LoVo (cell line): ENCODE results near the gene RALGPS1.

Experiments used
- DNase-seq: peaks from one replicate; pipeline ENCODE4 v3.0.0-alpha.2; 2016; ENCODE audit warnings: low spot score

RALGPS1 gene

GRCh38 chr9:126914458-126915280, at the start of gene RALGPS1:
Gene RALGPS1, plus strand, starts transcription at chr9:126914782. Its CDS starts 47,508 bp downstream, at chr9:126962290.
- peak; percentile 96 for DNase-seq

GRCh38 chr9:126869368-126869767, 45.2 kb upstream of the RALGPS1 start:
- no peak for DNase-seq

GRCh38 chr9:126872516-126872915, 42.1 kb upstream of the RALGPS1 start:
- no peak for DNase-seq

- DNase-seq = no peak
These were observed 39.9 kb upstream of the RALGPS1 start for GRCh38 chr9:126874546-126875314.

GRCh38 chr9:126875756-126876510, 38.6 kb upstream of the RALGPS1 start:
- no peak for DNase-seq

GRCh38 chr9:126876531-126876930, 38.1 kb upstream of the RALGPS1 start:
- no peak for DNase-seq

GRCh38 chr9:126877418-126877817, 37.2 kb upstream of the RALGPS1 start:
- DNase-seq = no peak

- DNase-seq = no peak
These were observed 35.3 kb upstream of the RALGPS1 start for GRCh38 chr9:126879288-126879687.

- DNase-seq = no peak
These were observed 34.2 kb upstream of the RALGPS1 start for GRCh38 chr9:126880226-126880946.

- no peak for DNase-seq
These were observed 33.6 kb upstream of the RALGPS1 start for GRCh38 chr9:126880947-126881332.

- no peak for DNase-seq
These were observed 31.8 kb upstream of the RALGPS1 start for GRCh38 chr9:126882746-126883145.

GRCh38 chr9:126883636-126884035, 30.9 kb upstream of the RALGPS1 start:
- no peak for DNase-seq

GRCh38 chr9:126885131-126885641, 29.4 kb upstream of the RALGPS1 start:
- DNase-seq = no peak

GRCh38 chr9:126886034-126886822, 28.4 kb upstream of the RALGPS1 start:
- DNase-seq = no peak

- no peak for DNase-seq
These were observed 27.7 kb upstream of the RALGPS1 start for GRCh38 chr9:126886897-126887296.

- no peak for DNase-seq
These were observed 22.9 kb upstream of the RALGPS1 start for GRCh38 chr9:126891676-126892075.

GRCh38 chr9:126893079-126893478, 21.5 kb upstream of the RALGPS1 start:
- no peak for DNase-seq

- DNase-seq = no peak
These were observed 20.5 kb upstream of the RALGPS1 start for GRCh38 chr9:126894052-126894603.

- DNase-seq = no peak
These were observed 12.4 kb upstream of the RALGPS1 start for GRCh38 chr9:126902210-126902609.

- no peak for DNase-seq
These were observed 10.0 kb upstream of the RALGPS1 start for GRCh38 chr9:126904586-126904985.
